ENCODE data around the gene MAPT.
"Not testable (repeated sequence)": the region's sequence is repeated elsewhere in the genome, so short reads cannot be mapped to it uniquely, and the experiment has no call there.

MAPT gene

GRCh38 chr17:45952814-45953320 lies 58.5 kb downstream of the MAPT start:
- DNase-seq (ENCODE audit: low read depth) = no peak

GRCh38 chr17:45953561-45953960 lies 59.2 kb downstream of the MAPT start:
- DNase-seq (ENCODE audit: low read depth) = no peak

DNA sequence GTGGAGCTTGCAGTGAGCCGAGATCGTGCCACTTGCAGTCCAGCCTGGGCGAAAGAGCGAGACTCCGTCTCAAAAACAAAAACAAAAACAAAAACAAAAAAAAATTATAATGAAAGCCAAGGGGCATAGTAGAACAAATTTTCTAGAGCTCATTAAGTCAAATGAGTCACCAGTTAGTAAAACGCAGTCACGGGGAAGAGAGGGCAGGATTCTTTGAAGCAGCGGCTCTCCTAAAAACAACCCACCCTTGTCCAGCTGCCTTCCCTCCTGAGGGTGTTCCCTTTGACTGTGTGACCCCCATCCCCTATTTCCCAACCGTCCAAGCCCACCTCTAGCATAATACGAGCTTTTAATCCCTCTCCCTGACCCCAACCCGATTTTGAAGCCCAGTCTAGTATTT lies 60.6 kb downstream of the MAPT start:
- DNase-seq (ENCODE audit: low read depth) = no peak

GRCh38 chr17:45955326-45955725 lies 61.0 kb downstream of the MAPT start:
- no peak for DNase-seq (ENCODE audit: low read depth)

- DNase-seq (ENCODE audit: low read depth) = no peak
Observed at GRCh38 chr17:45956090-45956489, 61.7 kb downstream of the MAPT start.

- not testable (repeated sequence) for DNase-seq (ENCODE audit: low read depth)
Observed at GRCh38 chr17:45956746-45957145, 62.4 kb downstream of the MAPT start.

- DNase-seq (ENCODE audit: low read depth) = no peak
Observed at GRCh38 chr17:45958307-45958706, 64.0 kb downstream of the MAPT start.

GRCh38 chr17:45958994-45959665 lies 64.8 kb downstream of the MAPT start:
- DNase-seq (ENCODE audit: low read depth) = no peak

DNA sequence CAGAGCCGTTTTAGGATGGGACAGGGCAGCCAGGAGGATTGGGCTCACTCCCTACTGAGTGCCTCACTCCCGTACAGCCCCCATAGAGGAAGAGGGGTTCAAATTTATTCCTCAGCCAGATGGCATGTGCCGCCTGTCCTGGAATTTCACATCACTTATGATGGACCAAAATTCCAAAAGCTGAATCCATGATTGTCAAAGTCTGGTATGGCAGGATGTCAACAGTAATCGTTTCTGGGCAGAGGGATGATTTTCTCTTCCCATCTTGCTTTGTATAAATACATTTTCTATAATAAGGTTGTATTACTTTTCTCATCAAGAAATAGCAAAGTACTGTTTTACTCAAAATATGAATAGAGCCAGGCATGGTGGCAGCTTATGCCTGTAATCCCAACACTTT lies 66.0 kb downstream of the MAPT start:
- no peak for DNase-seq (ENCODE audit: low read depth)

- no peak for DNase-seq (ENCODE audit: low read depth)
Observed at GRCh38 chr17:45961206-45961605, 66.9 kb downstream of the MAPT start.

DNA sequence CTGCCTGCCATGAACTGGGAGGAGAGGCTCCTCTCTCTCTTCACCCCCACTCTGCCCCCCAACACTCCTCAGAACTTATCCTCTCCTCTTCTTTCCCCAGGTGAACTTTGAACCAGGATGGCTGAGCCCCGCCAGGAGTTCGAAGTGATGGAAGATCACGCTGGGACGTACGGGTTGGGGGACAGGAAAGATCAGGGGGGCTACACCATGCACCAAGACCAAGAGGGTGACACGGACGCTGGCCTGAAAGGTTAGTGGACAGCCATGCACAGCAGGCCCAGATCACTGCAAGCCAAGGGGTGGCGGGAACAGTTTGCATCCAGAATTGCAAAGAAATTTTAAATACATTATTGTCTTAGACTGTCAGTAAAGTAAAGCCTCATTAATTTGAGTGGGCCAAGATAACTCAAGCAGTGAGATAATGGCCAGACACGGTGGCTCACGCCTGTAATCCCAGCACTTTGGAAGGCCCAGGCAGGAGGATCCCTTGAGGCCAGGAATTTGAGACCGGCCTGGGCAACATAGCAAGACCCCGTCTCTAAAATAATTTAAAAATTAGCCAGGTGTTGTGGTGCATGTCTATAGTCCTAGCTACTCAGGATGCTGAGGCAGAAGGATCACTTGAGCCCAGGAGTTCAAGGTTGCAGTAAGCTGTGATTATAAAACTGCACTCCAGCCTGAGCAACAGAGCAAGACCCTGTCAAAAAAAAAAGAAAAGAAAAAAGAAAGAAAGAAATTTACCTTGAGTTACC lies 68.0 kb downstream of the MAPT start:
- DNase-seq (ENCODE audit: low read depth) = no peak

- DNase-seq (ENCODE audit: low read depth) = no peak
Observed at GRCh38 chr17:45963283-45963682, 68.9 kb downstream of the MAPT start.

DNA sequence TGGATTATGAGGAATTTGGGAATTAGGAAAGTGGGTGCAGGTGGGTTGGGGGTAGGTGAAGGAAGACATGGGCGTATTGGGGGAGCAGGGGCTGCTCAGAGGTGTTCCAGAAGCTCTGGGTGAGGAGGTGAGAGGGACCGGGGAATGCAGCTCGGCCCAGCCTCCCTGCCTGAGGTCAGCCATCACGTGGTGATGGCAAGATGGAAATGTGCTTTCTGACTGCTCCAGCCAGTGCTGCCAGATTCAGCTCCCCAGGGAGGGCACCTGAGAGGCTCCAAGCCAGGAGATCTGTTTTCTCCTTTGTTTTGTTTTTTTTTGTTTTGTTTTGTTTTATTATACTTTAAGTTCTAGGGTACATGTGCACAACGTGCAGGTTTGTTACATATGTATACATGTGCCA lies 69.5 kb downstream of the MAPT start:
- no peak for DNase-seq (ENCODE audit: low read depth)

DNA sequence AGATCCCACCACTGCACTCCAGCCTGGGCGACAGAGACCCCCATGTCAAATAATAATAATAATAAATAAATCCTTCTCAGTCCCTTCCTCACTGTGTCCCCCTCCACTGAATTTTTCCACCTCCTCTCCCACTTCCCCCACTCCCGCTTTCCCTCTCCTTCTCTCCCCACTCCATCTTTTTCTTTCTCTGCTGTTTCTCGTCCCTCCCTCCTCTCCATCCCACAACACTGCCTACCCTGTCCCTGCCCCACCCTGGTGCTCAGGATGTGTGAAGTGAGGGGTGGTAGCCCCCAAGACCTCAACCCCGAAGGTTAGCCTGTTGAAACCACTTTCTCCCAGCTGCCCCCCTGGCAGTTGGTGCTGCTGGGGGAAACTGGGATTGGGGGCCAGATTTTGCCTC lies 70.3 kb downstream of the MAPT start:
- DNase-seq (ENCODE audit: low read depth) = no peak

GRCh38 chr17:45965812-45966211 lies 71.5 kb downstream of the MAPT start:
- no peak for DNase-seq (ENCODE audit: low read depth)

GRCh38 chr17:45966606-45967280 lies 72.4 kb downstream of the MAPT start:
- DNase-seq (ENCODE audit: low read depth) = no peak

GRCh38 chr17:45967378-45967777 lies 73.0 kb downstream of the MAPT start:
- DNase-seq (ENCODE audit: low read depth) = no peak

DNA sequence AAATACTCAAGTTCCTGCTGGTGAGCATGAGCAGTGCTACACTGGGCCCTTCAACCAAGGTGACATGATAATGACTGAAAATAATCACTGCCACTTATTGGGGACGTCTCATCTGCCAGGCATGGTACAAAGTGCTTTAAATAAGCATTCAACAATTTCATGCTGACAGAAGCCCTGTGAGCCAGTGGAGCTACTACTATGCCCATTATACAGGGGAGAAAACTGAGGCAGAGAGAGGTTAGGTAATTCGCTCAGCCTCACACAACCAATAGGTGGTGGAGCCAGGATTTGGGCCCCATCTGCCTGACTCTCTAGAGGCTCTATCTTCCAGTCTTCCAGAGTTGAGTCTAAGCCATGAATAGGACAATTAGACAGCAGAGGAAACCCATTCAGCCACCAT lies 74.4 kb downstream of the MAPT start:
- no peak for DNase-seq (ENCODE audit: low read depth)

DNA sequence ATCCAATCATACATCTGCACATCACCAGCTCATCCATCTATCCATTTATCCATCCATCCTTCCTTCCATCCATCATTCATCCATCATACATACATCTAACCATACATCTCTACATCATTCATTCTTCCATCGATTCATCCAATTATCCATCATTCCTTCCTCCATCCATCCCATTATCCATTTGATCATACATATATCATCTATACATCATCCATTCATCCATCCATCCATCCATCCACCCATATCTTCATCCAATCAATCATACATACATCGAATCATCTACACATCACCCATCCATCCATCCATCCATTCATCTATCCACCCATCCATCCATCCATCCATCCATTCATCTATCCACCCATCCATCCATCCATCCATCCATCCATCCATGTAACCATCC lies 75.4 kb downstream of the MAPT start:
- no peak for DNase-seq (ENCODE audit: low read depth)

DNA sequence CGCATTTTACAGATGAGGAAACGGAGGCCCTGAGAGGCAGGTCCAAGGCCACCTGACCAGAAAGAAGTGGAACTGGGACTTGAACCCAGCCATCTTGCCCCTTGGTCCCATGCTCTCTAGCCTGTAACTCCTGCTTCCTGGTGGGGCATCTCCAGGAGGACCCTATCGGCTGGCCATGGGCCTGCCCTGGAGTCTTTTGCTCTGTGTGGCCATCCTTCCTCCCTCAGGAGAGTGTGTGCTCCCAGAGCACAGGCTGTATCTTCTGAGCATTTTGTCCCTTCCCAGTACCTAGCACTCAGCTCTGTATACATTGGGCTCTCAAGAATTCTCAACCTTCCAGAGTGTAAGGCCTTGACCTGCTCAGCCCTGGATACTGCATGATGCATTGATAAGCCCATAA lies 76.3 kb downstream of the MAPT start:
- DNase-seq (ENCODE audit: low read depth) = no peak

DNA sequence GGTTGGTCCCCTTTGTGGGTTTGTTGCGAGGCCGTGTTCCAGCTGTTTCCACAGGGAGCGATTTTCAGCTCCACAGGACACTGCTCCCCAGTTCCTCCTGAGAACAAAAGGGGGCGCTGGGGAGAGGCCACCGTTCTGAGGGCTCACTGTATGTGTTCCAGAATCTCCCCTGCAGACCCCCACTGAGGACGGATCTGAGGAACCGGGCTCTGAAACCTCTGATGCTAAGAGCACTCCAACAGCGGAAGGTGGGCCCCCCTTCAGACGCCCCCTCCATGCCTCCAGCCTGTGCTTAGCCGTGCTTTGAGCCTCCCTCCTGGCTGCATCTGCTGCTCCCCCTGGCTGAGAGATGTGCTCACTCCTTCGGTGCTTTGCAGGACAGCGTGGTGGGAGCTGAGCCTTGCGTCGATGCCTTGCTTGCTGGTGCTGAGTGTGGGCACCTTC lies 77.4 kb downstream of the MAPT start:
- no peak for DNase-seq (ENCODE audit: low read depth)

GRCh38 chr17:45972531-45972930 lies 78.2 kb downstream of the MAPT start:
- no peak for DNase-seq (ENCODE audit: low read depth)
